Posterior cingulate gyrus (tissue), 11 donors: ENCODE data around the gene C9orf43.
"Not testable (repeated sequence)": the region's sequence is repeated elsewhere in the genome, so short reads cannot be mapped to it uniquely, and the experiment has no call there.

Source experiments
- DNase-seq, 10 donors: peaks; one replicate each; pipeline versions ENCODE4 v3.0.0 to v3.0.0-alpha.2; 2020 to 2021; ENCODE audit warnings: mixed read lengths in 3 of 10
- intact Hi-C: fragments of 100-400 bp; cut with DNase I; formaldehyde crosslinking; loops from one replicate; pipeline ENCODE4 v1.15.1; 2023

C9orf43 gene

DNA sequence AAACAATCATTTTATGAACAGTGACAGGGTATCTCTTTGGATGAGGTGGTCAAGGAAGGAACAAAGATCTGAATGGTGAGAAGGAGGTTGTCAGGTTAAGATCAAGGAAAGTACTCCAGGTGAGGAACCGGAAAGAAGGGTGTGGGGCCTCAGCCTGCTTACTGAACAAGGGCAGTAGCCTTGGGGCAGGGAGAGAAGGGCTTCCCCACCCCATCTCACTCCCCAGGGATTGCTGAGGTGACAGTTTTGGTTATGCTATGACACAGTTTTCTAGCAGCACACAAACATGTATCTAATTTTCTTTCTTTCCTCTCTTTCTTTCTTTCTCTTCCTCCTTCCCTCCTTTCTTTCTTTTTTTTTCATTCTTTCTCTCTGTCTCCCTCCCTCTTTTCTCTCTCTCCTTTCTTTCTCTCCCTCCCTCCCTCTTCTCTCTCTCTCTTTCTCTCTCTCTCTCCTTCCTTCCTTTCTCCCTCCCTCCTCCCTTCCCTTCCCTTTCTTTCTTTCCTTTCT, 29.6 kb upstream of the C9orf43 start:
- peak in 1 of 10 donors; percentile 12 for DNase-seq
- intact Hi-C loops, result no loop called here

DNA sequence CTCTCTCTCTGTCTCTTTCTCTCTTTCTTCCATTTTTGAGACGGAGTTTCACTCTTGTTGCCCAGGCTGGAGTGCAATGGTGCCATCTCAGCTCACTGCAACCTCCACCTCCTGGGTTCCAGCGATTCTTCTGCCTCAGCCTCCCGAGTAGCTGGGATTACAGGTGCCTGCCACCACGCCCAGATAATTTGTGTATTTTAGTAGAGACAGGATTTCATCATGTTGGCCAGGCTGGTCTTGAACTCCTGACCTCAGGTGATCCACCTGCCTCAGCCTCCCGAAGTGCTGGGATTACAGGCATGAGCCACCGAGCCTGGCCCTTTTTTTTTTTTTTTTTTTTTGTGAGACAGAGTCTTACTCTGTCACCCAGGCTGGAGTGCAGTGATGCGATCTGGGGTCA, 29.1 kb upstream of the C9orf43 start:
- DNase-seq, result peak in 1 of 10 donors; percentile 10
- intact Hi-C loops, result not testable (repeated sequence)

DNA sequence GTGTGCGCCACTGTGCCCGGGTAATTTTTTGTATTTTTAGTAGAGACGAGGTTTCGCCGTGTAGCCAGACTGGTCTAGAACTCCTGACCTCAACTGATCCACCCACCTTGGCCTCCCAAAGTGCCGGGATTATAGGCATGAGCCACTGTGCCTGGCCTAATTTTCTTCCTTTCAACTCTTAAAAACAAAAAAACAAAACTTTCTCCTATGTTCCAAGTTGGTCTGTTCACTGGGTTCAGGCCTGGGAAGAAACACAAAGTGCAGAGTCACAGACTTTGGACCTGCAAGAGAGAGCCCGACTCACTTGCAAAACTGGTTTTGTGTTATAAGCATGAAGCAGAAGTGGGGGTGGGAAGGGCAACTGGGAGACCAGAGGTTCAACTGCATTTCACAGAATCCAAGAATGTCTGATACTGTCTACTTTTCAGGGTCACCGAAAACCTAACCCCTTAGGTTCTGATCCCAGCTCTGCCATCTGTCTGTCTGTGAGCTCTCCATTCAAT, 28.6 kb upstream of the C9orf43 start:
- peak in 1 of 10 donors; percentile 10 for DNase-seq
- intact Hi-C loops, result no loop called here

DNA sequence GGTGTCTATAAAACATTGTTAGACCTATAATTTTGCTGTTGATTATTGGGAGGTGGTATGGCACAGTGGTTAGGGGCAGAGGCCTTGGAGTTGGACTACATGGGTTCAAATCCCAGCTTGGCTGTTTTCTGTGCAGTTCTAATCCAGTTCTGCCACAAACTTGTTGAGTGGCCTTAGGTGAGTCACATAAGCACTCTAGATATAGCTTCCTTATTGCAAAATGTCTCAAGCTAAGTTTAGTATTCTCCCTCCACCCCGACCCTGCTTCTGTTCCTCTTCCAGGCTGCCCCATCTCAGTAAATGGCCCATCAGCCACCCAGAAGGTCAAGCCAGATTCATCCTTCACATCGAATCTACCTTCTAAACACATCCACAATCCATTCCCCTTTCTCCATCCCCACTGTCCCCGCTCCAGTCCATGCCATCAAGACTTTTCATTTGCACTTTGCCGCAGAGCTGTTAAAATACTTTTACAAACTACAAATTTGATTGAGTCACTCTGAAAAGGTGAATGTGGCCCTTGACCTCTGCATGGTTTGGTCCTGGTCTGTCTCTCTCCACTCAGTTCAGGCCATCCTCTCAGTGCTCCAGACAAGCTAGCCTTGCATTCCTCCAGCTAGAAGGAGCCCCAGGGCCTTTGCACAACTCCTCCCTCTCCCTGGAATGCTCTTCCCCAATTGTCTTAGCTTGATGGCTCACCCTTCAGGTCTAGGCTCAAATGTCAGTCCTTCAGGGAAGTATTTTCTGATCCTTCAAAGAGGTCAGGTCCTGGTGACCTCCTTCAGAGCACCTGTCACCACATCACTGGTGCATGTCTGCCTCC, 23.8 kb upstream of the C9orf43 start:
- DNase-seq, result peak in 1 of 10 donors; percentile 7
- intact Hi-C loops, result no loop called here

DNA sequence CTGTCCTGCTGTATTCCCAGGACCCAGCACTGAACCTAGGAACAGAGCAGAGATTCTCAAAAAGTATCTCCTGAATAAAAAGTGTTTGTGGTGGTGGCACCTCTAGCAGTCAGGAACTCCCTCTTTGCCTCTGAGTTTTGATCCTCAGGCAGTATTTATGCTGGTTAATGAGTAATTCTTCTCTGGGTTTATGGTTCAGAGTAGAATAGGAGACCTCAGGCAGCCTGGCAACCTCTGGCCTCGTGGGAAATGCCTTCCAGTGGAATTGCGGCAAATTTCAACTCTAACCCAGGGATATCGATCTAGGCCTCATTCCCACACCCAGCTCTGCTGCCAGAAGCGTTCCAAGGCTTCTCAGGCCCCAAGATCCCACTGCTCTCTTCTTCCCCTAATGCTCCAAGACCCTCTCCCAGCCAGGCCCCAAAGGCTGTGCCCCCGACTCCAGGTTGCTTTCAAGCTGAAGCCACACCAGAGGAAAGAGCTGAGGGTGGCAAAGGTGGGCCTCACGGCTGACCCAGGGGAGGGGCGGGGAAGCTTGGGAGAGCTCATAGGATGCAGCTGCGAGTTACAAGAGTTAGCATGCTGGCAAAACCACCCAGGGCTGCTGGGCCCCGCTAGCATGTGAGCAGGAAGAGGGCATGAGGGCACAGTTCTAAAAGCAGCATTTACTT, 22.9 kb upstream of the C9orf43 start:
- intact Hi-C loops, result no loop called here
- DNase-seq, result peak in 1 of 10 donors; percentile 47

DNA sequence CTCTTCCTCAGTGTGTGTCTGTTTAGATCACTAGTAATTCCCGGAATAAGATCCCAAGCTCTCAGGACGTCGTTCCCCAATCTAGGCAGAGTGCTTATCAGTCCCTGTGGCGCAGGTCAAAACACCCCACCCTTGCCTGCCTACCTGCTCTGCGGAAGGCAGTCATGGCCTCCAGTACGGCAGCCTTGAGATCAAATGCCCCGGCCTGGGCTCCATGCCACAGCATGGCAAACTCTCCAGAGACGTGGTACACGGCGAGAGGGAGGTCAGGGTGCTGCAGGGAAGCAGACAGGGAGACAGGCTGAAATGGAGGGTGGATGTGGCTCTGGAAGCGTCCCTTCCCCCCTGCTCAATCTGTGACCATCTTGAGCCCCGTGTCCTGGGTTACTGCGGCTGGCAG, 21.7 kb upstream of the C9orf43 start:
- intact Hi-C loops, result no loop called here

DNA sequence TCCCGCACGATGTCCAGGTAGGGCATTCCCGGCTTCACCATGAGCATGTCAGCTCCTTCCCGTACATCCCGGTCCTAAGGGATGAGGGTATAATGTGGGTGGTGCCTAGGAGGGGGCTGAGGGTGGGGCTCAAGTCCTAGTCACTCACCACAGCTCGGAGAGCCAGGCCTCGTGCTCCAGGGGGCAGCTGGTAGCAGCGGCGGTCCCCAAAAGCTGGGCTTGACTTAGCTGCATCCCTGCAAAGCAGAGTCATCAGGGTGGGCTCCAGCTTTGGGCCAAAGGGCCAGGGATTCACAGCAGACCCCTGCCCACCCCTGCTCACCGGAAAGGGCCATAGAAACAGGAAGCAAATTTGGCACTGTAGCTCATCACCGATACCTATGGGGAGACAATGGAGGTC, 21.1 kb upstream of the C9orf43 start:
- intact Hi-C loops, result no loop called here

More for the DNA sequence above, 21.7 kb upstream of the C9orf43 start:
- peak in 1 of 10 donors; percentile 73 for DNase-seq

DNA sequence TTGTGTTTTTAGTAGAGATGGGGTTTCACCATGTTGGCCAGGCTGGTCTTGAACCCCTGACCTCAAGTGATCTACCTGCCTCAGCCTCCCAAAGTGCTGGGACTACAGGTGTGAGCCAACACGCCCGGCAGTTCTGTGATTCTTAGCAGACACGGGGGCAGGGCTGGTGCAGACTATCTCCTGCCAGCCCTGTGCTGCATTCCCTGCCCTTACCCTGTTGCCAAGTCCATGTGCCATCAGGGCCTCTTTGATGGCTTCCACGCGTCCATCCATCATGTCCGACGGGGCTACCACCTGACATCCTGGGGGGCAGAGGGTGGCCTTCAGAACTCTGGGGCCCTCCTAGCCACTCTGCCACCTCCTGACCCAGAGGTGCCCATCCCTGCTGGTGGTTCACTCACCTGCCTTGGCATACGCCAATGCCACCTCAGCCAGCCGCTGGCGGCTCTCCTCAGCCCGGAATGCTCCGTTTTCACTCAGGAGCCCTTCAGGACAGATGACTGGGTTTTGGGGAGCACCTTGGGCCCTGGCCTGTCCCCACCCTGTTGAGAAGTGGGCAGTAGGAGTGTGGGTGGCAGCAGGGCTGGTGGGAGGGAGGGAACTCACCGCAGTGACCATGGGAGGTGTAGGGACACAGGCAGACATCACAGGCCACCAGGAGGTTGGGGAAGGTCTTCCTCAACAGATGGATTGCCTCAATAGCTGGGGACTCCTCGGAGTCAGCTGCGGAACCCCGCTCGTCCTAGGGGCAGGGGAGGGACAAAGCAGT, 20.2 kb upstream of the C9orf43 start:
- DNase-seq, result peak in 1 of 10 donors; percentile 69
- intact Hi-C loops, result no loop called here

More for the DNA sequence above, 21.1 kb upstream of the C9orf43 start:
- peak in 1 of 10 donors; percentile 70 for DNase-seq

DNA sequence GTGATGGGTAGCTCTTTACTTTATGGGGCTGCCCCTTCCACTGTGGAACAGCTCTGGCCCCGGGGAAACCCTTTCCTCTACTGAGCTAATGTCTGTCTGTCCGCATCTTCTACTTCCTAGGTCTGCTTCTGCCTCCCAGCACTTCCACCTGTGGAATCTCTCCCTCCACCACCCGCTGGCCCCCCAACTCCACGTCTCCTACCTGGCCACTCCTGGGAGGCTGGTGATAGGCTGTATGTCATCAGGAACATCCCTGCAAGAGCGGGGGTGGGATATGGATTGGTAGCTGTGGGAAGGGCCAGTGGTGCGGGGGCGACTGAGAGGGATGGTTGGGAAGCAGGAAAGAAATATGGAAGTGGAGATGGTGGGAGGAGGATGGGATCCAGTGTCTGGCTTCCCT, 18.6 kb upstream of the C9orf43 start:
- peak in 1 of 10 donors; percentile 69 for DNase-seq
- intact Hi-C loops, result no loop called here

DNA sequence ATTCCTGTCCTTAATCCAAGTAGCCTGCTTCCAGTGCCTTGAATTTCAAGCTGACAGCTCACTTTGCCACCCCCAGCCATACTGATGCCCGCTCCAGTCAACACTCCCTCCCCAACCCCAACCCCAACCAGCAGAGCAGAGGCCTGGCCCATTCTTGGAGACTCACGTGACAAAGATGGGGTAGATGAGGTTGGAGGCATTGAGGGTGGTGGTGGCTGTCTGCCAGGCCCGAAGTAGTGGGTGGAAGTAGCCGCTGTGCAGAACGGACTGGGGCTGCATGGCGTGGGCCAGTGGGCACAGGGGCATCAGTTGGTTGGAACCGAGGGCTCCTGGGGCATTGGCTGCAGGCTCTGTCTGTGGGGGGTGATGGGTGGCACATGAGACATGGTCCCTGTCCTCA, 17.3 kb upstream of the C9orf43 start:
- DNase-seq, result peak in 4 of 10 donors; percentile 13 to 79 (median 32)
- intact Hi-C loops, result no loop called here

DNA sequence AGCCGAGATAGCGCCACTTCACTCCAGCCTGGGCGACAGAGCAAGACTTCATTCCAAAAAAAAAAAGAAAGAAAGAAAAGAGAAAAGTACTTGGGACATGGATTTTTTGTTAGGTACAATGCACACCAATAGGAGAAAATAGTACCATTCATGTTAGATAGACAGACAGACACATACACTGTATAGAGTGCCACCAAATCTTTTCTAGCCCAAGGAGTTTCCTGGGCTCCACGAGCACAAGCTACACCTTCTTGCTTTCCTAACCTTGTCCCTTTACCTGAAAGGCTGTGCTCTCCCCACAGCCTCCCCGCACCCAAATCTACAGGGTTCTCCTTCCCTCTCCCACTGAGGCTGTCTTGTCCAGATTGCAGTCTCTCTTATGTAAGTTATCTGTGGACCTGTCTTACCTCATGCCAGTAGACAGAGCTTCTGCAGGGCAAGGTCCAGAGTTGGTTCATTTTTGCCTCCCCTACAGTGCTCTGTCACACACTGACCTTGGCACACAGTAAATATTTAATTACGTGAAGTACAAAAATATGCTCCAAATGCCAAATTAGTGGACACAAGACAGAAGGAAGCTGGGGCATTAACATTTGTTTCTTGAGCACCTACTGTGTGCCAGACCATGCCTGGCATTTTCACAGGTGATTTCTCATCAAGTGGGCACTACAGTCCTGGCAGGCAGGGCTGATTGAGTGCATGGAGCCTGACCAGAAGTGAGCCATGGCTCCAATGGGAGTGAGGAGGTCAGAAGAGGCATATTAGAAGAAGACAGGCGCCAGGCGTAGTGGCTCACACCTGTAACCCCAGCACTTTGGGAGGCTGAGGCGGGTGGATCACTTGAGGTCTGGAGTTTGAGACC, 15.3 kb upstream of the C9orf43 start:
- intact Hi-C loops, result no loop called here
- peak in 1 of 10 donors; percentile 19 for DNase-seq

DNA sequence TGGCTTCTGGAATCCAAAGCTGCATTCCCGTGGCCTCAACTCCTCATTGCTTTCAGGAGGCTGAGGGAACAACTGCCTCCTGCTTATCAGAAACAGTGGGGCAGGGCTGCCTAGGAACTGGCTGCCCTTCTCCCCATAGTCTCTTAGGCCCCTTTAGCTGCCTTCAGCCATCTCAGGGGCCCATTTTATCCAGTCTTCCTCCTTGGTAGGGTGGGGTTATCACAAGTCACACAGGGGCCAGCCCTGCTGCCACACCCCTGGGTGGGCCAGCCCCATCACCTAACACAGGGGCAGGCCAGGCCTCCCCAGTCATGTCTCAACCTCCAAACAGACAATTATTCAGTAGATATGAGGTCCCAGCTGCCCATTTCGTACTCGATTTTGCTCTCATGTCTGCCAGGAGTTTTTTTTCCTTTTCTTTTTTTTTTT, 13.3 kb upstream of the C9orf43 start:
- peak in 1 of 10 donors; percentile 16 for DNase-seq
- intact Hi-C loops, result no loop called here

DNA sequence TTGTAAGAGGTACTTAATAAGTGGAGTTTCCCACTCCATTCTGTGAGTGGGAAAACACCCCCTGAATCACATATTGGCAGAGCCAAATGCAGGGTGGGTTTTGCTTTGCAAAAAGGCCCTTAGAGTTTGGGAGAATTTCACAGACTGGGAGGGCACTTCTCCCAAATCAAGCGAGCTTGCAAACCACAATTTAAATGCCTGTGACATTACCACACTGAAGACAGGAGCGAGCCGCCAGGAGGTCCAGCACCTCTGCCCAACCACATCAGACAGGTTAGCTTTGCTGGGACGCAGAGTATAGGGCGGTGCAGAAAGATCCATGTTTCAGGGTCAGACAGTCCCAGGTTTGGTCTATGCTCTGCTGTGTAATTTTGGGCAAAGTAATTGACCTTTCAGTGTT, 11.8 kb upstream of the C9orf43 start:
- peak in 1 of 10 donors; percentile 25 for DNase-seq
- intact Hi-C loops, result no loop called here

DNA sequence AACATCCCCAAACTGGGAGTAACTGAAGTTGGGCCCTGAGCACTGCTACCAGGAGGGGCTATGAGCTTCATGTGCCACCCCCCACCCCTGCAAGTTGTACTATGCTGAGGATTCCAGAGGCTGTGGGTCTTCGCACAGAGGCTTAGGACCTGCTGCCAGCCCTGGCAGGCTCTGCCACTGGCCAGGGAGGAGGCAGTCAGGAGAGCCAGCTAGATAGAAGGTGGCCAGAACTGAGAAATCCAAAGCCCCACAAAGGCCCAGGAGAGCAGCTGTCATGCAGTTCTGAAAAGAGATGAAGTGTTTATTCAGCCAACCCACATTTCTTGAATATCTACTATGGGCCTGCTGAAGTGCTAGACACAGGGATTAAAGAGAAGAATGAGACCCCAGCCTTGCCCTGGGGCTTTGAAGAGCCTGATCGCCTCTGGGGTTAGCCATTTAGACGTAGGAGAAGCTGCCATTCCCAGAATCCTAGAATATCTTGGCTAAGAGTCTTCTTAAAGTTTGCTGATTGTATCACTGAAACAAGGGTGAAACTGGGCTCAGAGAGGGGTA, 10.8 kb upstream of the C9orf43 start:
- intact Hi-C loops, result loop anchor here (2.0 kb wide), 2 partner anchors 59 to 125 kb away; partner anchors contain the start of genes CDC26, PRPF4 and WDR31
- peak in 1 of 10 donors; percentile 26 for DNase-seq

DNA sequence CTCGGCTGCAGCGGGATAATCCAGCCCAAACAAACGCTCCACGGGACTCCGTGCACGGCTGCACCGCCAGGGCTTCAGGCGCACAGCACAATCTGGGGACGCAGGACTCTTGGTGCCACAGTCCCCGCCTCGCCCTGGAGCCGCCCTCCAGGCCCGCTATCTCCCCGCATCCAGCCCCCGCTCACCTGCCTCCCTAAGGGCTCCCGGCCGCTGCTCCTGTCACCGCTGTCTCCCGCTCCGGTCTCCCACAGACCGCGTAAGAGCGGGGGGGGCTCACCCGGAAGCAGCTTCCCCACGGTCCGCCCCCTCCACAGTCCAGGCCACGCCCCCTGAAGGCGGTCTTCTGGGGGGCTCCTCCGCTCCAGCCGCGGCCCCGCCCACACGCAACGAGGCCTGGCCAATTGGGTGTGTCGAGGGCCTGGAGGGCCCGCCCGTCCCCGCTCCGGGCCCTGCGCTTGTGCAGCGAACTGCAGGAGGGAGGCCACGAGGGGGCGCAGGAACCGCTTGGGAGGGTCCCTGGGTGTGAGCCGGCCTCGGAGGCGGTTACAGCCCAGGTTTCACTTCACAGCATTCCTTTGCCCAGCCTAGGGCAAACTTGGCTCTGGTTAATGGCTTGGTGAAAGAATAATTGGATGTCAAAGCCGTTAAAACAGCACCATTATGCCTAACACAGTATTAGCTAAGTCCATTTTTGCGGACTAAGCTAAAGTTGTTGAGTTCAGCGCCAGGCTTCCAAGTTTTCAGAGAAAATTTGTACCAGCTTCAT, 9.3 kb upstream of the C9orf43 start, which contains the start of gene ALAD:
TSS of gene ALAD (minus strand) at position 258 of the 766 bp plus-strand sequence. CDS start 7,725 bp downstream, outside the sequence.
- intact Hi-C loops, result loop anchor here (1.0 to 2.0 kb wide), 3 partner anchors 9 to 126 kb away; partner anchors contain the start of genes C9orf43, CDC26, POLE3 and PRPF4

DNA sequence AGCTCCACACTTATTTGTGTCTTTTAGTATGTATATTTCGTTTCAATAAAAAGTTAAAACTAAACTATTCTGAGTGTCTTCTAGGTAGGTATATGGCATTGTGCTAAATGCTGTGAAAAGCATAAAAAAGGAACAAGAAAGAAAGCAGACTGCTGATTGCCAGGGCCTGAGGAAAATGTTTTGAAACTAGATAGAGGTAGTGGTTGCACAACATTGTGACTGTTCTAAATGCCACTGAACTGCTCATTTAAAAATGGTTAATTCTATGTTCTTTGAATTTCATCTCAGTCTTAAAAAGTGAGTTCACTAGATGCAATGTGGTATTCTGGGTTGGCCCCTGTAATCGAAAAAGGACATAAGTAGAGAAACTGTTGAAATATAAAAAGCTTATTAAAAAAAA, 6.9 kb upstream of the C9orf43 start:
- no peak for DNase-seq
- intact Hi-C loops, result no loop called here

More for the DNA sequence above, 9.3 kb upstream of the C9orf43 start, which contains the start of gene ALAD:
- DNase-seq, result peak; percentile 98 to 100 (median 100)

DNA sequence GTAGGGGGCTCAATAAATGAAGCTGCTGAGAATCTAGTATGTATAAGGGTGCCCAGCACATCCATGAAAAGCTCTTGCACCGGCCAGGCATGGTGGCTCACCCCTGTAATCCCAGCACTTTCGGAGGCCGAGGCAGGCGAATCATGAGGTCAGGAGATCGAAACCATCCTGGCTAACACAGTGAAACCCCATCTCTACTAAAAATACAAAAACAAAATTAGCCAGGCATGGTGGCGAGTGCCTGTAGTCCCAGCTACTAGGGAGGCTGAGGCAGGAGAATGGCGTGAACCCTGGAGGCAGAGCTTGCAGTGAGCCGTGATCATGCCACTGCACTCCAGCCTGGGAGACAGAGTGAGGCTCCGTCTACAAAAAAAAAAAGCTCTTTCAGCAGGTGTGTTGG, 4.2 kb upstream of the C9orf43 start:
- intact Hi-C loops, result not testable (repeated sequence)
- DNase-seq, result peak in 1 of 10 donors; percentile 42
